Keratinocyte (primary cell): Measurements from ENCODE around the gene RB1. TPM values are rescaled to one million over a fixed set of nuclear protein-coding genes. Genes with fewer than 3 reads are reported as not detected.

ENCODE experiments used
- DNase-seq: peaks from one replicate; pipeline ENCODE4 v3.0.0-alpha.2; 2011; ENCODE audit warnings: low read depth, missing footprints, low spot score
- FAIRE-seq: peaks from 2 replicates; lab custom pipeline; 2011; peaks lifted over from hg19 to GRCh38; lab: Jason Lieb, UNC
- H2AFZ ChIP-seq: 2 replicates; pipeline ENCODE4 v1.6.0; 2012; ENCODE audit warnings: low read length, control low read depth, inconsistent platforms; ENCODE audit not compliant: control insufficient read depth
- H3K27ac ChIP-seq: 2 replicates; pipeline ENCODE4 v1.5.1; 2011; ENCODE audit warnings: low read length; ENCODE audit not compliant: control insufficient read depth, insufficient read depth
- H3K27me3 ChIP-seq: 3 replicates; pipeline ENCODE4 v1.6.0; 2011; ENCODE audit warnings: low read length; ENCODE audit not compliant: control insufficient read depth, insufficient read depth; ENCODE audit errors: extremely low read depth
- H3K36me3 ChIP-seq, 2 experiments: 2 replicates in 1 of 2; 3 replicates in 1 of 2; pipeline ENCODE4 v1.5.1; 2011; ENCODE audit warnings: low read length in 2 of 2, mild to moderate bottlenecking in 1 of 2; ENCODE audit not compliant: control insufficient read depth in 2 of 2, insufficient read depth in 2 of 2; ENCODE audit errors: extremely low read depth in 1 of 2
- H3K4me1 ChIP-seq: 3 replicates; pipeline ENCODE4 v1.5.1; 2011; ENCODE audit warnings: low read length; ENCODE audit not compliant: control insufficient read depth, insufficient read depth; ENCODE audit errors: extremely low read depth
- H3K4me2 ChIP-seq: 3 replicates; pipeline ENCODE4 v1.6.0; 2011; ENCODE audit warnings: low read depth, low read length; ENCODE audit not compliant: control insufficient read depth, insufficient read depth; ENCODE audit errors: extremely low read depth
- H3K4me3 ChIP-seq, 3 experiments: fragments of 200-600 bp in 1 of 3; sonication (generic) in 1 of 3; 2 replicates in 2 of 3; 3 replicates in 1 of 3; pipeline ENCODE4 v1.5.1; 2011 to 2016; ENCODE audit warnings: low read length in 3 of 3, mild to moderate bottlenecking in 3 of 3, control low read depth in 2 of 3, inconsistent platforms in 1 of 3, low read depth in 1 of 3, mixed read lengths in 1 of 3, mixed run types in 1 of 3, moderate library complexity in 1 of 3; ENCODE audit not compliant: control insufficient read depth in 2 of 3, insufficient read depth in 2 of 3; ENCODE audit errors: extremely low read depth in 1 of 3
- H3K79me2 ChIP-seq: 2 replicates; pipeline ENCODE4 v1.6.0; 2012; ENCODE audit warnings: low read length; ENCODE audit not compliant: control insufficient read depth, insufficient read depth
- H3K9ac ChIP-seq: 3 replicates; pipeline ENCODE4 v1.6.0; 2011; ENCODE audit warnings: low read length; ENCODE audit not compliant: control insufficient read depth, insufficient read depth; ENCODE audit errors: extremely low read depth
- H3K9me1 ChIP-seq: 3 replicates; pipeline ENCODE4 v1.6.0; 2011; ENCODE audit warnings: low read length; ENCODE audit not compliant: control insufficient read depth, insufficient read depth; ENCODE audit errors: extremely low read depth
- H3K9me3 ChIP-seq: 2 replicates; pipeline ENCODE4 v1.5.1; 2012; ENCODE audit warnings: low read depth, low read length; ENCODE audit not compliant: control insufficient read depth
- H4K20me1 ChIP-seq: 3 replicates; pipeline ENCODE4 v1.6.0; 2011; ENCODE audit warnings: low read length; ENCODE audit not compliant: control insufficient read depth, insufficient read depth; ENCODE audit errors: extremely low read depth
- EZH2 ChIP-seq: IDR thresholded peaks from one replicate; pipeline ENCODE4 v1.6.1; 2012; ENCODE audit warnings: inconsistent platforms, mild to moderate bottlenecking, low read length, moderate library complexity
- dilution Hi-C: fragments of 300-500 bp; cut with MboI; formaldehyde crosslinking; loops from one replicate; pipeline ENCODE4 v1.7.0; 2020; ENCODE audit warnings: low sequenced_read_pairs; ENCODE audit not compliant: extremely low pct_ligation_motif_present
- polyA plus RNA-seq, 5 experiments: library from polyadenylated mRNA; depleted of rRNA in 3 of 5; stranded (reverse) in 3 of 5; stranded (forward) in 1 of 5; unstranded in 1 of 5; fragments of >200 nt; gene quantifications; 1 replicate in 1 of 5; 2 replicates in 3 of 5; 3 replicates in 1 of 5; pipeline versions ENCODE4 v1.2.1 to v1.2.3, GENCODE V29; 2011 to 2012; ENCODE audit warnings: missing spikeins in 2 of 5, low read depth in 1 of 5, low replicate concordance in 1 of 5
- TF ChIP-seq, protein P1 (sequence below), 3 experiments: IDR thresholded peaks in 1 of 3; conservative IDR thresholded peaks in 1 of 3; optimal IDR thresholded peaks in 1 of 3; 2 replicates in 2 of 3; 3 replicates in 1 of 3; pipeline versions ENCODE3 to v1.5.1; 2011; ENCODE audit warnings: low read length in 3 of 3, mild to moderate bottlenecking in 3 of 3, moderate library complexity in 2 of 3, control low read depth in 1 of 3, inconsistent platforms in 1 of 3; ENCODE audit not compliant: insufficient read depth in 2 of 3; ENCODE audit errors: extremely low read depth in 1 of 3

The RB1 gene
- polyA plus RNA-seq, 1 donor (not counting 4 experiments of a cell fraction or from before 2014, with no cell fraction given), result 22.4 TPM

GRCh38 chr13:48264058-48264457 lies 39.5 kb upstream of the RB1 start:
- Histone ChIP-seq H3K9me1 (no peaks in the 10 kb centered on the region), H3K9ac (no peak overlapping the region), H3K27me3 (no peaks in the 10 kb centered on the region), H3K4me2 (no peak overlapping the region), H3K79me2 (no peaks in the 10 kb centered on the region), H4K20me1 (no peaks in the 10 kb centered on the region), H3K4me1 (peaks cover 6% of the 10 kb centered on the region), H2AFZ (no peak overlapping the region), H3K27ac (no peak overlapping the region), H3K4me3 (no peak overlapping the region), H3K9me3 (no peaks in the 10 kb centered on the region), H3K36me3 (peaks cover 5 to 10% of the 10 kb centered on the region in 2 experiments)
- dilution Hi-C loops, result no loop called here
- FAIRE-seq (no peak), DNase-seq (no peak)
- TF ChIP-seq, protein P1, sequence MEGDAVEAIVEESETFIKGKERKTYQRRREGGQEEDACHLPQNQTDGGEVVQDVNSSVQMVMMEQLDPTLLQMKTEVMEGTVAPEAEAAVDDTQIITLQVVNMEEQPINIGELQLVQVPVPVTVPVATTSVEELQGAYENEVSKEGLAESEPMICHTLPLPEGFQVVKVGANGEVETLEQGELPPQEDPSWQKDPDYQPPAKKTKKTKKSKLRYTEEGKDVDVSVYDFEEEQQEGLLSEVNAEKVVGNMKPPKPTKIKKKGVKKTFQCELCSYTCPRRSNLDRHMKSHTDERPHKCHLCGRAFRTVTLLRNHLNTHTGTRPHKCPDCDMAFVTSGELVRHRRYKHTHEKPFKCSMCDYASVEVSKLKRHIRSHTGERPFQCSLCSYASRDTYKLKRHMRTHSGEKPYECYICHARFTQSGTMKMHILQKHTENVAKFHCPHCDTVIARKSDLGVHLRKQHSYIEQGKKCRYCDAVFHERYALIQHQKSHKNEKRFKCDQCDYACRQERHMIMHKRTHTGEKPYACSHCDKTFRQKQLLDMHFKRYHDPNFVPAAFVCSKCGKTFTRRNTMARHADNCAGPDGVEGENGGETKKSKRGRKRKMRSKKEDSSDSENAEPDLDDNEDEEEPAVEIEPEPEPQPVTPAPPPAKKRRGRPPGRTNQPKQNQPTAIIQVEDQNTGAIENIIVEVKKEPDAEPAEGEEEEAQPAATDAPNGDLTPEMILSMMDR (optimal IDR thresholded peaks at IDR 0.05 in 1 of 3, IDR thresholded peaks at IDR 0.05 in 1 of 3, conservative IDR thresholded peaks at IDR 0.05 in 1 of 3; ENCODE audit: extremely low read depth in 1 of 3, insufficient read depth in 2 of 3, low read length in 3 of 3), result no peak
- no peak for TF ChIP-seq EZH2

DNA sequence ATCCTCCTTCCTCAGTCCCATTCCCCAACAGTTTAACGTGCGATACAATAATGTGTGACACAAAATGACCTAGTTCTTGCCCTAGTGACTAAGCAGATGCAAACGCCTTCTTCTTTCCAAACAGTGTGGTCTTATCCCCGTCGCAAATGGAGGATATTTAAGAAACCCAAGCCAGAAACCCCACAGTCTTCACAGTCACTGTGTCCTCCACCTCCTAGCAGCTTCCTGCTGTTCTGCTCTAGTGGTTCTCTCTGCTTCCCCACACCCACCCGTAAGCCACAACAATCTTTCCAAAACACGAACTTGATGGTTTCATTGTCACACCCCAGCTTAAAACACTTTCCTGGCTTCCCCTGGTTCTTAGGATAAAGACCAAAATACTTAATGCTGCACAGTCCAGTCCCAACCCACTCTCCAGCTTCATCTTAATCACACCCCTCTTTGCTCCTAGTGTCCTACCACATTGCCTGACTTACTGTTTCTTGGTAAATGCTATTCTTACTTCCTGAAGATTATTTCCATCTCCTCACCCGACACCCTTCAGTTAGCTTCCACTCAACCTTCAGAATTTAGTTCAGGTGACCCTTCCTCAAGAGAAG lies 38.2 kb upstream of the RB1 start:
- H3K27me3 ChIP-seq, result no peaks in the 10 kb centered on the region
- no peak for FAIRE-seq
- no peak overlapping the region for H3K4me3 ChIP-seq
- no peak overlapping the region for H2AFZ ChIP-seq
- no peak for TF ChIP-seq EZH2
- TF ChIP-seq, protein P1 (optimal IDR thresholded peaks at IDR 0.05 in 1 of 3, IDR thresholded peaks at IDR 0.05 in 1 of 3, conservative IDR thresholded peaks at IDR 0.05 in 1 of 3; ENCODE audit: extremely low read depth in 1 of 3, insufficient read depth in 2 of 3, low read length in 3 of 3), result no peak
- H3K27ac ChIP-seq, result no peak overlapping the region
- H3K9ac ChIP-seq, result no peak overlapping the region
- dilution Hi-C loops, result no loop called here
- H3K9me1 ChIP-seq, result no peaks in the 10 kb centered on the region
- no peak for DNase-seq
- H4K20me1 ChIP-seq, result no peaks in the 10 kb centered on the region
- H3K4me1 ChIP-seq, result peaks cover 6% of the 10 kb centered on the region
- H3K36me3 ChIP-seq, result peaks cover 4 to 10% of the 10 kb centered on the region in 2 experiments
- no peaks in the 10 kb centered on the region for H3K79me2 ChIP-seq
- H3K9me3 ChIP-seq, result no peaks in the 10 kb centered on the region
- no peak overlapping the region for H3K4me2 ChIP-seq
